Measurements from ENCODE around the gene LPO.

GRCh38 chr17:58272367-58273280 lies 34.2 kb downstream of the LPO start:
- no peak for TF ChIP-seq EZH2 (optimal IDR thresholded peaks at IDR 0.05; ENCODE audit: low read depth, low read length)
- no peak for TF ChIP-seq CTCF (IDR thresholded peaks at IDR 0.05; ENCODE audit: low read length)
- no peak for TF ChIP-seq EZH2phosphoT487 (IDR thresholded peaks at IDR 0.05; ENCODE audit: low read length)

Measured in MM.1S (cell line).